AG08395 (cell line): Measurements from ENCODE around the gene RAB26.
A peak's percentile ranks its signal among the peaks of the same experiment; 100 is the strongest.
"Not testable (repeated sequence)": the region's sequence is repeated elsewhere in the genome, so short reads cannot be mapped to it uniquely, and the experiment has no call there.

Experiments
- DNase-seq: peaks from one replicate; pipeline ENCODE4 v3.0.0; 2012; ENCODE audit warnings: mixed read lengths, low spot score

The RAB26 gene

GRCh38 chr16:2117341-2117740 is 31.1 kb upstream of the RAB26 start:
- DNase-seq = not testable (repeated sequence)

- DNase-seq = not testable (repeated sequence)
Measured at GRCh38 chr16:2117960-2118722, 30.3 kb upstream of the RAB26 start.

GRCh38 chr16:2121325-2121724 is 27.1 kb upstream of the RAB26 start:
- peak; percentile 47 for DNase-seq

- no peak for DNase-seq
Measured at GRCh38 chr16:2121853-2122252, 26.6 kb upstream of the RAB26 start.

- no peak for DNase-seq
Measured at GRCh38 chr16:2122429-2122828, 26.0 kb upstream of the RAB26 start.

GRCh38 chr16:2122934-2123683 is 25.3 kb upstream of the RAB26 start:
- not testable (repeated sequence) for DNase-seq

- not testable (repeated sequence) for DNase-seq
Measured at GRCh38 chr16:2123706-2124376, 24.6 kb upstream of the RAB26 start.

GRCh38 chr16:2124377-2124693 is 24.1 kb upstream of the RAB26 start:
- DNase-seq = not testable (repeated sequence)

GRCh38 chr16:2124694-2125444 is 23.6 kb upstream of the RAB26 start:
- peak; percentile 9 for DNase-seq

GRCh38 chr16:2125609-2126008 is 22.8 kb upstream of the RAB26 start:
- DNase-seq = not testable (repeated sequence)

GRCh38 chr16:2126161-2126743 is 22.2 kb upstream of the RAB26 start:
- DNase-seq = not testable (repeated sequence)

- not testable (repeated sequence) for DNase-seq
Measured at GRCh38 chr16:2126928-2127556, 21.4 kb upstream of the RAB26 start.

GRCh38 chr16:2127630-2128280 is 20.7 kb upstream of the RAB26 start:
- DNase-seq = not testable (repeated sequence)

- DNase-seq = not testable (repeated sequence)
Measured at GRCh38 chr16:2129251-2129650, 19.2 kb upstream of the RAB26 start.

- DNase-seq = not testable (repeated sequence)
Measured at GRCh38 chr16:2129890-2130447, 18.5 kb upstream of the RAB26 start.

- DNase-seq = not testable (repeated sequence)
Measured at GRCh38 chr16:2133797-2134196, 14.6 kb upstream of the RAB26 start.

- DNase-seq = not testable (repeated sequence)
Measured at GRCh38 chr16:2135071-2135470, 13.4 kb upstream of the RAB26 start.

GRCh38 chr16:2135770-2136490 is 12.5 kb upstream of the RAB26 start, which contains the start of gene PKD1:
PKD1 (minus strand) TSS chr16:2135898; CDS start chr16:2135689, 209 bp downstream.
- DNase-seq = peak; percentile 34
